Right renal pelvis (tissue), 4 donors: ENCODE measurements around the gene LPCAT1. TPM values are rescaled to one million over a fixed set of nuclear protein-coding genes. Genes with fewer than 3 reads are reported as not detected.

Experiments
- DNase-seq, 4 donors: peaks; one replicate each; pipeline ENCODE4 v3.0.0-alpha.2; 2013; ENCODE audit warnings: low read depth in 4 of 4, low spot score in 3 of 4, missing footprints in 1 of 4
- polyA plus RNA-seq, 4 donors: library from polyadenylated mRNA; unstranded; fragments of 120-200 nt; gene quantifications; one replicate each; pipeline ENCODE4 v1.2.1, GENCODE V29; 2013; ENCODE audit not compliant: insufficient read length in 4 of 4

LPCAT1 gene
- polyA plus RNA-seq, 4 donors, result 40.9 to 49.8 (median 46.1) TPM

GRCh38 chr5:1414311-1415058, 109.3 kb downstream of the LPCAT1 start:
- no peak for DNase-seq

GRCh38 chr5:1413611-1414241, 110.0 kb downstream of the LPCAT1 start:
- DNase-seq, result no peak

GRCh38 chr5:1413211-1413610, 110.5 kb downstream of the LPCAT1 start:
- DNase-seq, result no peak

- DNase-seq, result no peak
Measured at GRCh38 chr5:1412621-1413020, 111.1 kb downstream of the LPCAT1 start.

- DNase-seq, result no peak
Measured at GRCh38 chr5:1412163-1412562, 111.6 kb downstream of the LPCAT1 start.

Other genes with a start within 250 kb of the LPCAT1 start
- under 1 TPM; 0.18 to 0.39 (median 0.23) TPM for gene TERT, start 228.9 kb downstream of the LPCAT1 start, polyA plus RNA-seq
- 100 to 1,000 TPM; 116 to 141 (median 125) TPM for gene CLPTM1L, start 178.9 kb downstream of the LPCAT1 start, polyA plus RNA-seq
- under 1 TPM; 0.41 to 0.64 (median 0.62) TPM for gene SLC6A3, start 78.5 kb downstream of the LPCAT1 start, polyA plus RNA-seq